Vagina (tissue), 2 donors: ENCODE results near the gene SLC12A2. TPM values are rescaled to one million over a fixed set of nuclear protein-coding genes. Genes with fewer than 3 reads are reported as not detected.

ENCODE experiments used
- DNase-seq, 2 donors: peaks; one replicate each; pipeline ENCODE4 v3.0.0-alpha.2; 2017; ENCODE audit errors: extremely low spot score in 2 of 2
- H3K27ac ChIP-seq: fragments of 200-600 bp; sonication (generic); one replicate; pipeline ENCODE4 v1.5.1; 2019
- H3K27me3 ChIP-seq: fragments of 200-600 bp; sonication (generic); one replicate; pipeline ENCODE4 v1.5.1; 2019
- H3K36me3 ChIP-seq, 2 donors: fragments of 200-600 bp; sonication (generic); one replicate each; pipeline ENCODE4 v1.5.1; 2017 to 2019
- H3K4me1 ChIP-seq: fragments of 200-600 bp; sonication (generic); one replicate; pipeline ENCODE4 v1.5.1; 2019
- H3K4me3 ChIP-seq, 2 donors: fragments of 200-600 bp; sonication (generic); 1 replicate in 1 of 2; 2 replicates in 1 of 2; pipeline ENCODE4 v1.5.1; 2016 to 2019
- H3K9me3 ChIP-seq: fragments of 200-600 bp; sonication (generic); one replicate; pipeline ENCODE4 v1.5.1; 2019
- CTCF ChIP-seq, 3 experiments: fragments of 450-650 bp in 2 of 3; fragments of 200-600 bp in 1 of 3; sonication (generic) in 1 of 3; IDR thresholded peaks; one replicate each; pipeline ENCODE4 v1.5.1; 2017 to 2019; ENCODE audit warnings: antibody characterized with exemption in 3 of 3, mild to moderate bottlenecking in 2 of 3, moderate library complexity in 2 of 3
- POLR2A ChIP-seq, 2 donors: fragments of 450-650 bp; IDR thresholded peaks; one replicate each; pipeline ENCODE4 v1.6.1; 2017; ENCODE audit warnings: antibody characterized with exemption in 2 of 2, mild to moderate bottlenecking in 2 of 2, moderate library complexity in 2 of 2
- POLR2AphosphoS5 ChIP-seq, 2 donors: sonication (generic); formaldehyde crosslinking; IDR thresholded peaks; one replicate each; pipeline ENCODE4 v1.9.0; 2017; ENCODE audit warnings: antibody characterized with exemption in 2 of 2, mild to moderate bottlenecking in 2 of 2, low read depth in 1 of 2; ENCODE audit not compliant: insufficient read depth in 1 of 2
- intact Hi-C: fragments of 100-400 bp; cut with DNase I; formaldehyde crosslinking; loops from one replicate; pipeline ENCODE4 v1.15.1; 2023
- total RNA-seq: library from RNA; depleted of rRNA; stranded (reverse); fragments of >200 nt; gene quantifications from one replicate; pipeline ENCODE4 v1.2.3, GENCODE V29; 2016

SLC12A2 gene
- total RNA-seq, 1 donor from 2014 or later = 15.7 TPM

GRCh38 chr5:128132499-128132898, 48.9 kb downstream of the SLC12A2 start:
- no peak overlapping the region for H3K4me3 ChIP-seq
- intact Hi-C loops = no loop called here

GRCh38 chr5:128135286-128135685, 51.7 kb downstream of the SLC12A2 start:
- DNase-seq = no peak
- no peak overlapping the region for H3K27ac ChIP-seq
- intact Hi-C loops = no loop called here
- no peaks in the 10 kb centered on the region for H3K9me3 ChIP-seq
- no peaks in the 10 kb centered on the region for H3K36me3 ChIP-seq
- H3K27me3 ChIP-seq = no peaks in the 10 kb centered on the region
- TF ChIP-seq POLR2A (IDR thresholded peaks at IDR 0.05) = no peak
- no peak for TF ChIP-seq CTCF (IDR thresholded peaks at IDR 0.05)
- TF ChIP-seq POLR2AphosphoS5 (IDR thresholded peaks at IDR 0.05; ENCODE audit: insufficient read depth in 1 of 2, low read depth in 1 of 2) = no peak
- H3K4me3 ChIP-seq = no peak overlapping the region
- H3K4me1 ChIP-seq = no peaks in the 10 kb centered on the region

More at GRCh38 chr5:128132499-128132898, 48.9 kb downstream of the SLC12A2 start:
- Histone ChIP-seq H3K27ac (no peak overlapping the region), H3K36me3 (no peaks in the 10 kb centered on the region), H3K9me3 (no peaks in the 10 kb centered on the region), H3K4me1 (no peaks in the 10 kb centered on the region), H3K27me3 (no peaks in the 10 kb centered on the region)
- no peak for TF ChIP-seq CTCF (IDR thresholded peaks at IDR 0.05)
- no peak for DNase-seq

GRCh38 chr5:128143911-128144310, 60.3 kb downstream of the SLC12A2 start:
- intact Hi-C loops = no loop called here
- H3K27me3 ChIP-seq = no peaks in the 10 kb centered on the region
- no peak overlapping the region for H3K27ac ChIP-seq
- peaks cover 0 to 6% of the 10 kb centered on the region in 2 donors for H3K36me3 ChIP-seq
- no peak for DNase-seq
- H3K4me3 ChIP-seq = no peak overlapping the region
- no peaks in the 10 kb centered on the region for H3K4me1 ChIP-seq
- H3K9me3 ChIP-seq = no peaks in the 10 kb centered on the region
- TF ChIP-seq CTCF (IDR thresholded peaks at IDR 0.05) = no peak
- TF ChIP-seq POLR2AphosphoS5 (IDR thresholded peaks at IDR 0.05; ENCODE audit: insufficient read depth in 1 of 2, low read depth in 1 of 2) = no peak
- no peak for TF ChIP-seq POLR2A (IDR thresholded peaks at IDR 0.05)

GRCh38 chr5:128144491-128144890, 60.9 kb downstream of the SLC12A2 start:
- H3K27ac ChIP-seq = no peak overlapping the region
- peaks cover 0 to 6% of the 10 kb centered on the region in 2 donors for H3K36me3 ChIP-seq
- TF ChIP-seq POLR2A (IDR thresholded peaks at IDR 0.05) (no peak), POLR2AphosphoS5 (IDR thresholded peaks at IDR 0.05; ENCODE audit: insufficient read depth in 1 of 2, low read depth in 1 of 2) (no peak), CTCF (IDR thresholded peaks at IDR 0.05) (no peak)

GRCh38 chr5:128146671-128147070, 63.1 kb downstream of the SLC12A2 start:
- Histone ChIP-seq H3K27ac (no peak overlapping the region), H3K4me1 (no peaks in the 10 kb centered on the region), H3K9me3 (no peaks in the 10 kb centered on the region), H3K36me3 (peaks cover 0 to 6% of the 10 kb centered on the region in 2 donors), H3K4me3 (no peak overlapping the region), H3K27me3 (no peaks in the 10 kb centered on the region)
- no peak for DNase-seq
- intact Hi-C loops = no loop called here
- TF ChIP-seq CTCF (IDR thresholded peaks at IDR 0.05) = no peak
- TF ChIP-seq POLR2A (IDR thresholded peaks at IDR 0.05) = no peak
- no peak for TF ChIP-seq POLR2AphosphoS5 (IDR thresholded peaks at IDR 0.05; ENCODE audit: insufficient read depth in 1 of 2, low read depth in 1 of 2)

More at GRCh38 chr5:128144491-128144890, 60.9 kb downstream of the SLC12A2 start:
- Histone ChIP-seq H3K9me3 (no peaks in the 10 kb centered on the region), H3K4me3 (no peak overlapping the region), H3K27me3 (no peaks in the 10 kb centered on the region), H3K4me1 (no peaks in the 10 kb centered on the region)
- DNase-seq = no peak
- intact Hi-C loops = no loop called here
